OCI-LY7 (cell line): Measurements from ENCODE around the gene TMEM151B.

Source experiments
- EZH2phosphoT487 ChIP-seq: fragments of 200-600 bp; sonication (generic); IDR thresholded peaks from 2 replicates; pipeline ENCODE4 v1.6.1; 2018; ENCODE audit warnings: low read depth, borderline replicate concordance, mild to moderate bottlenecking, mixed run types, antibody characterized with exemption, low read length, moderate library complexity, mixed read lengths
- TF ChIP-seq, protein P1 (sequence below): fragments of 200-600 bp; sonication (generic); conservative IDR thresholded peaks from 2 replicates; pipeline ENCODE4 v1.5.1; 2014; ENCODE audit warnings: mild to moderate bottlenecking, antibody characterized with exemption, low read length, moderate library complexity, mixed read lengths

DNA sequence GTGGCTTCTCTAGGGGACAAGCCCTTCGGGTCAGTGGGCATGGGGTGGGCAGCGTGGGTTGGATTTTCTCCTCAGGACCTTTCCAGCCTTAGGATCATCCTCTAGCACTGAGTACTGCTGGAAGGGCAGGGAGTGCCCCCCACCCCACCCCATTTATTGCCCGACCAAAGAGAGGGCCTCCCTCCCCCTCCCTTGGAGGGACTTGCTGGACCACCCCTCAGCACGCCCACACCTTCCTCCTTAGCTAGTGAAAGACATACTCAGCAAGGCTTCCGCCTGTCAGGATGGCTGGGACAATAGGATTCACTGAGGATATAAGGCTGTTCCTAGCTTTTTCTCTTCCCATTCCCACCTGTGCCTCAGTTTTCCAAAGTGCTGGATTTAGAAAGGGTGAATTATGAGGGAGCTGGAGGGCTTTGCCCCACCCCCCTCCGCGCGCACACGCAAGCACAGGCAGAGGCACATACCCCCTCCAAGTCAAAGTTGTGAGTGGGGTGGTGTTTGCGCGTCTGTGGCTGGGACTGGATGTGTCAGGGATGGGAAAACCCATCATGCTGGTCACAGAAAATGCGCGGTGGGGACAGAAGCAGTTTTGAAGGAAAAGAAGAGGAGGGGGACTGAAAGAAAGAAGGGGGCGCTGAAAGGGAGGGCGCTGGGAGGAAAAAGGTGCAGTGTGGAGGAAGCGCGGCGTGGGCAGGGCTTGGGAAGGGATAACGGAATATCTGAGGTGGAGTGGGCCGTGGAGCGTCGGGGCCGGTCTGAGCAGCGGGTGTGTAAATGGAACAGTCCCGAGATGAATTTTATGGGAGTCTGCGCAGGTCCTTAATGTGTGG, 47.5 kb upstream of the TMEM151B start:
- TF ChIP-seq, protein P1, sequence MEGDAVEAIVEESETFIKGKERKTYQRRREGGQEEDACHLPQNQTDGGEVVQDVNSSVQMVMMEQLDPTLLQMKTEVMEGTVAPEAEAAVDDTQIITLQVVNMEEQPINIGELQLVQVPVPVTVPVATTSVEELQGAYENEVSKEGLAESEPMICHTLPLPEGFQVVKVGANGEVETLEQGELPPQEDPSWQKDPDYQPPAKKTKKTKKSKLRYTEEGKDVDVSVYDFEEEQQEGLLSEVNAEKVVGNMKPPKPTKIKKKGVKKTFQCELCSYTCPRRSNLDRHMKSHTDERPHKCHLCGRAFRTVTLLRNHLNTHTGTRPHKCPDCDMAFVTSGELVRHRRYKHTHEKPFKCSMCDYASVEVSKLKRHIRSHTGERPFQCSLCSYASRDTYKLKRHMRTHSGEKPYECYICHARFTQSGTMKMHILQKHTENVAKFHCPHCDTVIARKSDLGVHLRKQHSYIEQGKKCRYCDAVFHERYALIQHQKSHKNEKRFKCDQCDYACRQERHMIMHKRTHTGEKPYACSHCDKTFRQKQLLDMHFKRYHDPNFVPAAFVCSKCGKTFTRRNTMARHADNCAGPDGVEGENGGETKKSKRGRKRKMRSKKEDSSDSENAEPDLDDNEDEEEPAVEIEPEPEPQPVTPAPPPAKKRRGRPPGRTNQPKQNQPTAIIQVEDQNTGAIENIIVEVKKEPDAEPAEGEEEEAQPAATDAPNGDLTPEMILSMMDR, result no peak
- no peak for TF ChIP-seq EZH2phosphoT487
